ENCODE results near the gene BCL11B.
A peak's percentile ranks its signal among the peaks of the same experiment; 100 is the strongest.
"Not testable (repeated sequence)": the region's sequence is repeated elsewhere in the genome, so short reads cannot be mapped to it uniquely, and the experiment has no call there.

BCL11B gene

DNA sequence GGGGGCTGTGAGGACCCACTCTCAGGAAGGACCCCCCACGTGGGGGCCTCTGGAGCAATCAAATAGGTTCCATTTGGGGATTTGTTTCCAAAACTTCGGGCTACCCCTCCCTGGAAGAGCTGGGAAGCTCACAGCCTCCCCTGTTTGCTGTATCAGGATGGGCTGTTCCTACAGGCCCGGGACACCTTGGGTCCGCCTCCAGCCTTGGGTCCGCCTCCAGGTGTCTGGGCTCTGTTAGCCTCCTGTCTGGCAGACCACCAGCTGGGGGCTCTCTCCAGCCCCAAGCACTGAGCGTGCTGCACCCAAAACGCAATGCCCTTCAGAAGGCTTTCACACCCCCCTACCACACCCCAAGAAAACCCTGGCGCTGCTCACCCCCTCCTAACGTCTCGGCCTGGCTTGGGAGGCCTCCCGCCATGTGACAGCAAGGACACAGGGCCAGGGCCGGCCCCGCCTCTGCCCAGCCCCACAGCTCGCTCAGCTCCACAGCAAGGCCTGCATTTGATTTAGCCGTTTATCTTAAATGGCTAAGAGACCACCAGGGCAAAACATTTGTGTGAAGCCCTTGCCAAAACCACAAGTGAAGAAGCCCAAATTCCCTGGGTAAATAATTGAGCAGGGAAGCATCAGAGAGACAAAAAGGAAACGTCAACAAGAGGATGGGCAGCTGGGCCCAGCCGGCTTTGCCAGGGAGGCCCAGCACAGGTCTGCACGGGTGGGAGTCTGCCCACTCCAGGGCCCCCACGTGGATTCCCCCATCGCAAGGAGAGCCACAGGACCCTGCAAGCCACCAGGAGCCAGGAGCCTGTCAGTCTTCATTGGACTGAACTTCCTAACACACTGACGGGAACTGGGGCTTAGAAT is 39.9 kb downstream of the BCL11B start:
- H3K4me3 ChIP-seq (ENCODE audit: low read length) = no peak overlapping the region
- DNase-seq (ENCODE audit: low read depth, low spot score) = no peak

DNA sequence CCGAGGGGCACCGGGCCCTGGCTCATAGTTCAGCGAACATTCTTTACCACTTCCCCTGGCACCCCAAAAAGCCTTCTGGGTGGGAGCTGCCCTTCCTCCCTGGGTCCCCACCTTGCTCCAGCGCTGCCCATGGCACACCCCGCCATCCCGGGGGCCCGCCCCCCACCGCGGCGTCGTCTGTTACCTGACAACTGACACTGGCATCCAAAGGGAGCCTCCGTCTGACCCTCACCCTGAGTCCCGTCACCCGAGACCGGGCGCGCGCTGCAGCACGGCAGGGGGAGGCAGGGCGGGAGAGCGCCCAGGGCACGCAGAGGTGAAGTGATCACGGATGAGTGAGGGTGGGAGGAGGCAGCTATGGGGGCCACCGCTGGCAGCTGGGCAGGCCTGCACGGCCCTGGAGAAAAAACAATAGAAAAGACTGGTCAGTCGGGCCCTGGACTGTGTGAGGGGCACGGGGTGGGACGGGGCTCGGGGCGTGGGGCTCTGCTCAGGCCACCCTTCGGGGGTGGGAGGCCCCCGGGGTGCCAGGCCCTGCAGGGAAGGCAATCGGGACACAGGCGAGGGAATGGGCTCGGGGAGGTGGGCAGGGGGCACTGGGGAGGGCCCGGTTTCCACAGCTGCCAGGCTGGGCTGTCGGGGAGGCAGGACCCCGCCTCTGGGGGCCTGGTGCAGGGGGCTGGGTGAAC is 40.7 kb downstream of the BCL11B start:
- DNase-seq (ENCODE audit: low read depth, low spot score) = no peak
- no peak overlapping the region for H3K4me3 ChIP-seq (ENCODE audit: low read length)

DNA sequence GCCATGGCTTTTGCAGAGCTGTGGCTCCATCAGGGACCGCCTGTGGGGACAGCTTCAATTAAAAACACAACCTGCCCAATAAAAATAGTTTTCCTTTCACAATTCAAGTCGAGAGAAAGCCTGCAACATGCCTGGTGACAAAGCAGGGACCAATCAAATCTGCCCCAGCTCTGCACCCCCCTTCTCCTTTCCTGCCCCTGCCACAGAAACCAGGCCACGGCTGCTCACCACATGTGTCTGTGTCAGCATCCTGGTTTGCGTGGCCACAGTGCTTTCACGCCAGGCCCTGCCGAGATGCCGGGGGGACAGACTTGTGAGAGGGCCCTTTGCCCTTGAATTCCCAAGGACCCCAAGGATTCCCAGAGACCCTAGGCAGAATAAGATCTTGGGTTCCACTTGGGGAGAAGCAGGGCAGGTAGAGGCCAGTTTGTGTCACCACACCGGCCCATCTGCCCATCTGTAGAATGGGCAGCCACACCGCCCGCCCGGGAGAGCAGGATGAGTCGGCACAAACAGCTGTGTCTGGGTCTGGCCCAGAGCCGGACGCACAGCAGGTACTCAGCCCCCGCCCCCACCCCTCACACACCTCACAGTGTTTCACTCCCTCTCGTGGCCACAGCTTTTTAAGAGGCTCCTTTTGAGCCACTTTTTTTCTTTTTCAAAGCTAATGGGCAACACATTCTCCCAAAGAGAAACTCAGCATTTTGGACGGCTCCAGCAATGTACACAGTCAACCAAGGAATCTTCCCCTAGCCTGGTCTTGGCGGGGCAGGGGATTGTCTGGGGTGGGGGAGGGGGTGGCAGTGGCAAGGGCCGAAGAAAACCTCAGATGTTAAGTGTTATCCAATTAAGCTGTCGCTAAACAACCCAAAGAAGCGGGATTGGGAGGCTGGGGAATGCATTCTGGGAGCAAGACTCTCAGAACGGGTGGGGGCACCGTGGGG is 41.5 kb downstream of the BCL11B start:
- DNase-seq (ENCODE audit: low read depth, low spot score) = peak; percentile 20
- no peak overlapping the region for H3K4me3 ChIP-seq (ENCODE audit: low read length)

DNA sequence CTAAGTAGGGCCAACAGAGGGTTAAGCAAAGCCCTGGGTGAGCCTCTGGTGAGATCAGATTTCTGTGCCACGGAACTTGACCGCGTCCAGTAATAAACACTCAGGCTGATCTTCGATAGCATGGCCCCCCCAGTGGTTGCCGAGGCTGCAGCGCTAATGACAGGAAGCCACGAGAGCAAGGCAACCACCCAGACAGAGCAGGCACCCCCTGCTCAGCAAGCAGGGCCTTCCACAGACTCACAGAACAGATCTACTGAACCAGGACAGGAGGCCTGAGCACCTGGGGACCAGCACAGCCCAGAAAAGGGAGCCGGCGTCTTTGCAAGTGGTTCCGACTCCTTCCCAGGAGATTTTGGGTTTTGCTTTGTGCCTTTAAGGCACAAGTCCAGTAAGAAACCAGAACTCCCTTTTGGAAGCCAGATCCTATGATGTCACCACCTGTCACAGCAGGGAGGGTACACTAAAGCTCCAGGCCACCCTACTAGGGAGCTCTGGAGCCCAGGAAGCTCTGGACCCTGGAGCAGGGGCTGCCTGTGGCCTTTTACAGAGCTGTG is 42.3 kb downstream of the BCL11B start:
- no peak for DNase-seq (ENCODE audit: low read depth, low spot score)
- no peak overlapping the region for H3K4me3 ChIP-seq (ENCODE audit: low read length)

DNA sequence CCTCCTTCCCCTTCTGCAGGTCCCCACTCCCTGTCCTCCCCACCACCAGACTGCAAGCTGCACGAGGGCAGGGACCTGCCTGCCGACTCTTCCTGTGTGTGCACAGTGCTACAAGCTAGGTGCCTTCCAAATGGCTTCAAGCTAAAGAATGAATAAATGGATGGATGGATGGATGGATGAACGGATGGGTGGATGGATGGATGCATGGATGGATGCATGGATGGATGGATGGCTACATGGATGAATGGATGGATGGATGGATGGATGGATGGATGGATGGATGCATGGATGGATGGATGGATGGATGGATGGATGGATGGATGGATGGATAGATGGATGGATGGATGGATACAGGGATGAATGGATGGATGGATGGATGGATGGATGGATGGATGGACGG is 43.2 kb downstream of the BCL11B start:
- H3K4me3 ChIP-seq (ENCODE audit: low read length); DNase-seq (ENCODE audit: low read depth, low spot score): not testable (repeated sequence)

DNA sequence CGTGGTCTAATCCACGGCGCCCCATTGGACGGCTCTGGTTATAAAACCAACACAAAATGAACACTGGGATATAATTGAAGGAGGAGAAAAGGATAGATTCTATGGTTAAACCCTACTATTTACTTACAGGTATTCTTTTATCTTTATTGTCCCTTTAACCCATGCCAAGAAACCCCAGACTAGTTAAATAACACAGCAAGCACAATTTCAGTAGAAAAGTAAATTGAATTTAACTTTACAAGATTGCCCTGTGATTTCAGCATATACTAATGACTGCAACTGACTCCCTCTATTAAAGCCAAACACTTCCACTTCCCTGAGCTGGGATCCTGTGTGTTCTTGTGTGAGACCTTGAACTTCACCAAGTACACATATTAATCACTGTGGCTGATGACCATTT is 45.3 kb downstream of the BCL11B start:
- no peak for DNase-seq (ENCODE audit: low read depth, low spot score)
- H3K4me3 ChIP-seq (ENCODE audit: low read length) = no peak overlapping the region

DNA sequence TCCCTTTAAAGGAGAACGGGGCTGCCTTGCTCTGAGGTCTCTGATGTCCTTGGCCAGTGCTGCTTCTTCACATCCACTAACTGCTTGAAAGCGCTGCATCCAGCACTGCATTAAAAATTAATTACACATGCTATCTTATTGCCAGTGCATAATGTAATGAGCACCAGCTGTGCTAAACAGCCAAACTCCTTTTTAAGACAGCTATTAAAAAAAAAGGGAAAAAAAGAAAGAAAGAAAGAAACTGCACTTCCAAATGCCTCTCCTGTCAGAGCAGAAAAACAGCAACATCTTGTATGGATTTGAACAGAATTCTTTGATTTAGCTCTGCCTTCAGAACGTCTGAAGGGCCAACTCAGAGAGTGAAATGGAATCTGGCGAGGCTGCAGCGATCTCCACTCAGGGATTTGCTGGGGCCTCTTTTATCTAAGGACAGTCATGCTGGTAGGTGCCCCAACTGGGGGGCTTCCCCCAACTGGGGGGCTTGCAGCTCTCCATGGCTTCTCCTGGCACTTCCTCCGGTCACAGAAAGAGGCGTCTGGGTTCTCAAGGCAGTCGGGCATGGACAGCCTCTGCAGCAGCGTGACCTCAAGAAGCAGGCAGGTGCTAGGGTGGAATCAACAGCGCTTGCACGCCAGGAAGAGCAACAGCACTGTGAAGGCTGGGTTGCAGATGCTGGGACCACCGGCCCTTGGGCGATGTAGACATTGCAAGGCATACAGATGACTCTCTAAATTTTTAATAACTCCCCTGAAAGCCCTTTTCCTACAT is 46.4 kb downstream of the BCL11B start:
- H3K4me3 ChIP-seq (ENCODE audit: low read length) = no peak overlapping the region

DNA sequence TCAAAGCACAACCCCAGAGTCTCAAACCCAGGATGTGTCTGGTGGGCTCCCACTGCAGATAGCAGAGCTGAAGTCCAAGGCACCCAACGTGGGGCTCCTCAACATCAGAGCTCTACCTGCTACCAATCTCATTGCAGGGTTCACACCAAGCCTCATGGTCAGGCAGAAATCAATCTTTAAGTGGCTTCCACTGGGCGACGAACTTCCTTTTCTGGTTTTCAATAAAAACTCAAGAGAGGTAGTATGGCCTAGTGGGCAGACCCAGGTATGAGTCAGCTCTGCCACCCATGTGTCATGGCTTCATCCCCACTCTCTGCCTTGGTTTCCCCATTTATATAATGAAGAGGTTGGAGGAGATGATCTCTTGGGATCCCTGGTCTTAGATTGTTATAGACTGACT is 47.0 kb downstream of the BCL11B start:
- H3K4me3 ChIP-seq (ENCODE audit: low read length) = no peak overlapping the region
- DNase-seq (ENCODE audit: low read depth, low spot score) = no peak

More for the DNA sequence above, 46.4 kb downstream of the BCL11B start:
- DNase-seq (ENCODE audit: low read depth, low spot score) = no peak

DNA sequence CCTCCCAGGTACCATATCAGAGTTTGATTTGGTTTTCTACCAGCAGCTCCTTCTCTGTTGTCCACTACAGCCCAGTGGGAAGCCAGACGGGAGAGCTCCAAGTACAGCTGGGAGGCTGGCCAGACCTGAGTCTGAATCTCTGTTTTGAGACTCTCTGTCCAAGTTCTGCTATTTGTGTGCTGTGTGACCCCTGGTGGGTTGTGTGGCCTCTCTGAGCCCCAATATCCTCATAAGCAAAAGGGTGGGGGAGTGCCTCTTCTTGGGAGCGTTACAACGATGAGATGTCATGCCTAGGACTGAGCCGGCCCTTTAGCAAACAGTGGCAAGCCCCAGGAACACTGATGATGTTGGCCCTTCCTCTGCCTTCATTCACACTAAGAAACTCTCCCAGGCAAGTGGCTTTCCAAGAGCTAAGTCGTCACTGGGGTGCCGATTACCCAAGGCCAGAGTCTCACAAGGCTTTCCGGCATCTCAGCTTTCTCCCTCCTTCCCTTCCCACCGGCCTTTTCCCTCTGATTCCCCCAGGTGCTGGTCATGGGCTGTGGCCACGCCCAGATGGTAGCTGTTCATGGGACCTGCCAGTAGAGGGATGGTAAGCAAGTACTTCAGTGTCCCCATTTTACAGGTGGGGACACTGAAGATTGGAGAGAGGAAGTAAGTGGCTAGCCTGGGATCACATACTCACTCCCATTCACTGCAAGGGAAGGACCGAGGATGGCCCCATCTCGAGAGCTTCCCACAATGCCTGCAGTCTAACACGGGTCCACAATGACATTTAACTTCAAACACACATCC is 47.7 kb downstream of the BCL11B start:
- DNase-seq (ENCODE audit: low read depth, low spot score) = no peak

DNA sequence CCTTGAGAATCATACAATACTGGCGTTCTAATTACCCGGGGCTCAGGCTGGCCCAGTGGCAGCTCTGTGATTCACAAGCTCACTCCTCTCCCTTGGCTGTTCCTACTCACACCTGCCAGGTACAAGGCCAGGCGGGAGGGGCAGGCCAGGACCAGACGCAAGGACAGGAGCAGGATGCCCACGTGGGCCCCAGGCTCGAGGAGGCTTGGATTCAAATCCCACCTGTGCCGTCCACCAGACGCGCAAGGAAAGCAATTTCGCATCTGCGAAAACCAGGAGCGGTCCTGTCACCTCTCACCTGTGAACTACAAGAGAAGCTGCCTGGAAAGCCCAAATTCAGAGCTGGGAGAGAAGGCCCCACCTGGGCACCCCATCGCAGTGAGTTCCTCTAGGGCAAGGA is 50.6 kb downstream of the BCL11B start:
- no peak overlapping the region for H3K4me3 ChIP-seq (ENCODE audit: low read length)
- DNase-seq (ENCODE audit: low read depth, low spot score) = no peak

More for the DNA sequence above, 47.7 kb downstream of the BCL11B start:
- no peak overlapping the region for H3K4me3 ChIP-seq (ENCODE audit: low read length)

DNA sequence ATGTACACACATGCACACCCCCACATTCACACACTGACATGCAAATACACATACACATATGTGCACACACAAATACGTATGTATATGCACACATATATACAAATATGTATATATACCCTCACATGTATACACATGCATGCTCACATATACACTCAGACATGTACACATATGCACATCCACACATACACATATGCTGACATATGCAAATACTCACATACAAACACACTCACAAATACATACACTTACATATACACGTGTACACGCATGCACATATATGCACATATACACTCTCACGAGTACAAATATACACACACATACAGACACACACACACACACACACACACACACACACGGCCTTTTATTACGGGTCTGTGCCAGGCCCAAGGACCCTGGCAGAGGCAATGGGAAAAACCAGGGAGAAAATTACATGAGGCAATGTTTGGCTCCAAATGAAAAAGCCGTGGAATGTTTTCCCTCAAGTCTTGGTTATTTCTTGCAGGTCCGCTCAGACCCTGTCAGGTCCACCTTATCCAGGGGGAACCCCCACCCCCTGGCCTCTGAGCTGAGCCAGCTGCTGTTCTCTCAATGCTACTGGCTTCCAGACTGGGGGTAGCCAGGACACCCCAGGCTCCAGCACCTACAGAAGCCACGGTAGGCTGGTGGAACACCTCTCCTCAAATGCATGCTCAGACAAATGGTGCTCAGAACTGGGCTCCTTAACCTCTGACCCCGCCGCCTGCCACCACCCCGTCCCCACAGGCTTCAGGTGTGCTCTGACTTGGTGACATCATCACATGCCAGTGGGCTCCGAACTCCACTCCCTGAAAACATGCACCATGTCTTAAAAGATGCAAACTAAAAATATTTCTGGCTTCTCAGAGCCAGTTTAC is 54.7 kb downstream of the BCL11B start:
- H3K4me3 ChIP-seq (ENCODE audit: low read length) = no peak overlapping the region
- no peak for DNase-seq (ENCODE audit: low read depth, low spot score)

DNA sequence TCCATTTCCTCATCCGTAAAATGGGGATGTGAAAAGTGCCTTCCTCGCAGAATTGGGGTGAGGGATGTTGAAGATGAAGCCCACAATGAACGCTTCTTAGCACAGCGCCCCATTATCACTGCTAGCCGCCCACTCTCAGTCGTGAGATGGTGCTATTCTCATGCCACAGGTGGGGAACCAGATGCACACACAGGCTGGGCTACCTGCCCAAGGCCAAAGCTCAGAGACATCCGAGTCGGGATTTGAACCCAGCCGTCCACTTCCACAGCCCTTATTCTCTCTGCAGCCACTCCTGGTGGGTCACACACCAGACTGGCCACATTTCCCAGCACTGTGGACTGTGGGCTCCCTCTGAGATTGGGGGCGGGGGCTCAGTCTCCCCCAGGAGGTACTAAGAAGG is 55.8 kb downstream of the BCL11B start:
- H3K4me3 ChIP-seq (ENCODE audit: low read length) = no peak overlapping the region
- DNase-seq (ENCODE audit: low read depth, low spot score) = no peak

DNA sequence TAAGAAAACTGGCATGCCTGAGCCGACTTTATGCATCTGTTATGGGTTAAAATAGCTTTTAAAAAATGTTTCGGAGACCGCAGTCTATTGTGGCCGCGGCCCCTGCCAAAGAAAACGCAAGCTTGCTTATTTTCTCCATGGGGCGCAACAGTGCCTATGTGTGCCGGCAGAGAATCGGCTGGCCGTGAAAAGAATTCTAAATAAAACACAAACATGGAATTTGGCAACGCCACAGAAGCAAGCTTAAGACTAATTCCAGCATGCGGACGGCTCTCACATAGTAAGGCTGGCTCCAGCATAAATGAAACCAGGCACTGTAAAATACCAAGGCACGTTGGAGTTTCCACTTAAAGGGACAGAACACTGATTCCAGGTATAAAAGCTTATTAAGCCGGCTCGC is 56.7 kb downstream of the BCL11B start:
- no peak for DNase-seq (ENCODE audit: low read depth, low spot score)
- H3K4me3 ChIP-seq (ENCODE audit: low read length) = no peak overlapping the region

DNA sequence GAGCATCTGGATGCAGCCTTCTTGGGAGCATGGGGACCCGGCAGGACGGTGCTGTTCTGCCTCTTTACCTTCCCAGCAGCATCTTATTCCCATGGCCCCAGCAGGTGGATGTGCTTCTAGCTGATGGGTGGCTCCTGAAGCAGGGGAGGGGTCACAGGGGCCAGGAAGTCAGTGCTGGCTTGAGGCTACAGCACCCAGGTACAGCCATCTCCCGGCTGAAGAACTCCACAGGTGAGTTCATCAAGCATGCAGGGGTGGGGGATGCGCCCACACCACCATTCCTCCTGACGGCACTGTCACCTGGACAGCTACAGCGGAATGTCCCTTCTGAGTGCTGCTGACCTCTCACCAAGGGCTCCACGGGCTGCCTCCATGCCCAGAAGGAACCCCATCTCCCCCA is 57.3 kb downstream of the BCL11B start:
- DNase-seq (ENCODE audit: low read depth, low spot score) = no peak
- no peak overlapping the region for H3K4me3 ChIP-seq (ENCODE audit: low read length)

DNA sequence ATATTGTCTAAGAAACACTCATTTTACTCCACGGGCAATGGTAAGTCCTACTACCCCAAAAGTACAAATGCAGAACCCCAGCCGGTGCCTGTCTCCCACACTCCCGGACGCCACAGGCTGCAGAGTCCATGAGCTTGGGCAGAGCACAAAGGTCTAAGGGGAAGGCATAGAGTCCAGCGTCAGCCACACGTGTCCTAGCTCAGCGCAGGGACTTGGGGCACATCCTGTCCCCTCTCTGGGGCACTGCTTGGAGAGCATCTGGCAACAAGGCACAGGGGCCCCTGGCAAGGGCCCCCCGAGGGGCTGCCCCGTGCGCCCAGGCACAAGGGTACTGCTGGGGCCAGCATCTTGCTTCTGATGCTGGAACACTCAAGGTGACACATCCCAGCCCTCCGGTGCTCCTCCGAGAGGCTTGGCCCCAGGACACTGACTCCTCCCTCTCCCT is 58.4 kb downstream of the BCL11B start:
- H3K4me3 ChIP-seq (ENCODE audit: low read length) = no peak overlapping the region
- DNase-seq (ENCODE audit: low read depth, low spot score) = no peak

DNA sequence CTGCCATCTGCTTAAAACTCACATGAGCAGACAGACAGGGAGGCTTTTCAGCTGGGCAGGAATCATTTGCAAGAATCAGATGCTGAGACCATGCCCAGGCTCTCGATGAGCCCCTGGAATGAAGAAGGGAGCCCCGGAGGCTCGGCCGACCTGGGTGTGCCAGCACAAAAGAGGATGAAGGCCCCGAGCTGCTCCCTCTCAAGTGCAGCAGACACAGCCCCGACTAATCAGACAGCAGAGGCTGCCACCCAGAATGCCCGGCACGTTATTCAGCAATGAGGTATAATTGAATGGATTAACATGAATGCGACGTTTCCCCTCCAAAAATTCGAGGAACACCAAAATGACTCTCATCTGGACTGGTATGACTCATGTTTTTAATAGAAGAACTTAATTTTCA is 58.9 kb downstream of the BCL11B start:
- H3K4me3 ChIP-seq (ENCODE audit: low read length) = no peak overlapping the region
- DNase-seq (ENCODE audit: low read depth, low spot score) = no peak

DNA sequence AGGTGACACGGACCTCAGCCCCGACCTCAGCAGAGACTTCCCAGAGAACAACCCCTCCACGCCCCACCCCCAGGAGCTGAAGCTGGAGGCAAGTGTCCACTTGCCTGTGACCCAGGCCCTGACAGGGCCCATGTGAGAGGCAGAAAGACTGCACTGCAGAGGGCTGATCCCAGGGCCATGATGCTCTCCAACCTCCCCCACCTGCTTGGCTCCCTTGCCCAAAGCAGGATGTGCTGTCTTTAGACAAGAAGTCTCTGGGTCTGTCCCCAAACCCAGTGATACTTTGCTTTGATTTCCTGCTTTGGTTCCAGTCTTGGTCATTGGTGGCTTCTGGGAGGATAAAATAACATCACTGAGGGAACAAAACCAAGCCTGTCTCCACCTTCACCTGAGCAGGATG is 59.4 kb downstream of the BCL11B start:
- no peak for DNase-seq (ENCODE audit: low read depth, low spot score)
- H3K4me3 ChIP-seq (ENCODE audit: low read length) = no peak overlapping the region

Data from Jurkat, Clone E6-1 (cell line).